Amniotic epithelial cell (primary cell): Measurements from ENCODE around the gene ADARB1.

Source experiments
- DNase-seq: peaks from one replicate; pipeline ENCODE4 v3.0.0-alpha.2; 2010; ENCODE audit warnings: low read depth

The ADARB1 gene

DNA sequence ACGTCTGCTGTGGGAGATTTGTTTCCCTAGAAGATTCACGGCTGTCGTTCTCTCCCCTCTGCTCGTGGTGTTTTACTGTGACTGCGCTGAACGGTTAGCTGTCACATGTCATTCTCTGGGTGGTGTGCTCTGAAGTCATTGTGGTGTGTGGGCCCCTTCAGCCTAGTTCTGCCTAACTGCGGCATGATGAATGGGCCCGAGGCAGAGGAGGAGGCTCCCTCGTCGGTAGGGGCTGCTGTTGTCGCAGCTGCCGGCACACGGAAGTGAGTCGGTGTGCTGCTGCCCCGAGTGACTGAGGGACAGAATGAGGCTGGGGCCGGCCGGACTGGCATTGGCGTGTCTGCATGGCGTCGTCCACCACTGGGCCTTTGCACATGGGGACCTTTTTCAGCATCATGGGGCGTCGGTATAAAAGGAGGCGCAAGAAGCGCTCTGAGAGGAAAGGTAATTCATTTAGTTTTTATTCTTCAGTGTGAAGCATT lies 77.9 kb downstream of the ADARB1 start:
- no peak for DNase-seq

DNA sequence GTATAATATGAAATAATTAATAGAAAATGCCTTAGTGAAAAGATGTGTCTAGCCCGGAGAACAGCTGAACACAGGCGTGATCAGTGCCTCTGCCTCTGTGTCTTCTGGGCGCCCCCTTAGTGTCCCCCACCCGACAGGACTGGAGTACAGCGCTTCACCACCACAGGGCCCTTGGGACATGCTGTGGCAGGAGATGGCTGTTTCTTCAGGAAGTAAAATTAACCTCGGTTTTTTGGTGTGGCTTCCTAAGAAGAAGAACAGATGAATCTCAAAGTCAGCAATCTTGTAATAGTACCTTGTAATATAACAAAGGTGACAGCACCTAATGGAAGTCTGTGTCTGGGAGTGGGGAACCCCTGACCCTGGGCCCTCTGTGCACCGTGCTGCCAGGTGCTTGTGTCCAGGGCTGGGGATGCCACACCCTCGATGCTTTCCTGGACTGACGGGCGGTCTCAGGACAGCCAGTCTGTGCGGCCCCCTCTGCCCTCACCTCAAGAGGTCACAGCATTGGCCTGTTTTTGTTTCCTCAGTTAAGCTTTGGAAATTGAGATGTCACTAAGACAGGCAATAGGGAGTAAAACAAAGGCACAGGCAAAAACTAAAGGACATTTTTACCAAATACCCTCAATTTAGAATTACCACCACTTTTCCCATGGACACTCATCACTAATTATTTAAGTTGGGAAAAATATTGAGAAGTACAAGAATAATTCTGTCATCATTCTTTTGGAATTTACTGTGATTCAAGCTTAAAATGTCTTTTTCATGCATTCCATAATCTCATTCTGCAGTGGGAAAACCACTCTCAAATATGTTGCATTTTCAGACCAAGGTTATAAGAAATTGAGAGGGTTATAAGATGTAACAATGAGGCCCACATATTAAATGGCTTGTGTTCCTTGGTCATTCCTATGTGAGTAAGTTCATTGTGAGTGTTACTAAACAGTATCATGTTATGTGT lies 79.3 kb downstream of the ADARB1 start:
- peak; percentile 61 for DNase-seq

- DNase-seq = peak; percentile 73
Measured at GRCh38 chr21:45154511-45155508, 80.4 kb downstream of the ADARB1 start.

DNA sequence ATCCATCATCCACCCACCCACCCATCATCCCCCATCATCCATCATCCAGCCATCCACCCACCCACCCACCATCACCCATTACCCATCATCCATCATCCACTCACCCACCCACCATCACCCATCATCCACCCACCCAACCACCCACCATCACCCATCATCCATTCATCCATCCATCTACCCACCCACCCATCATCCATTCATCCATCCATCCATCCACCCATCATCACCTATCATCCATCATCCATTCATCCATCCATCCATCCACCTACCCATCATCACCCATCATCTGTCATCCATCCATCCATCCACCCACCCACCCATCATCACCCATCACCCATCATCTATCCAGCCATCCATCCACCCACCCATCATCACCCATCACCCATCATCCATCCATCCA lies 81.5 kb downstream of the ADARB1 start:
- no peak for DNase-seq

GRCh38 chr21:45156459-45156858 lies 82.1 kb downstream of the ADARB1 start:
- no peak for DNase-seq

GRCh38 chr21:45157932-45158331 lies 83.6 kb downstream of the ADARB1 start:
- no peak for DNase-seq

DNA sequence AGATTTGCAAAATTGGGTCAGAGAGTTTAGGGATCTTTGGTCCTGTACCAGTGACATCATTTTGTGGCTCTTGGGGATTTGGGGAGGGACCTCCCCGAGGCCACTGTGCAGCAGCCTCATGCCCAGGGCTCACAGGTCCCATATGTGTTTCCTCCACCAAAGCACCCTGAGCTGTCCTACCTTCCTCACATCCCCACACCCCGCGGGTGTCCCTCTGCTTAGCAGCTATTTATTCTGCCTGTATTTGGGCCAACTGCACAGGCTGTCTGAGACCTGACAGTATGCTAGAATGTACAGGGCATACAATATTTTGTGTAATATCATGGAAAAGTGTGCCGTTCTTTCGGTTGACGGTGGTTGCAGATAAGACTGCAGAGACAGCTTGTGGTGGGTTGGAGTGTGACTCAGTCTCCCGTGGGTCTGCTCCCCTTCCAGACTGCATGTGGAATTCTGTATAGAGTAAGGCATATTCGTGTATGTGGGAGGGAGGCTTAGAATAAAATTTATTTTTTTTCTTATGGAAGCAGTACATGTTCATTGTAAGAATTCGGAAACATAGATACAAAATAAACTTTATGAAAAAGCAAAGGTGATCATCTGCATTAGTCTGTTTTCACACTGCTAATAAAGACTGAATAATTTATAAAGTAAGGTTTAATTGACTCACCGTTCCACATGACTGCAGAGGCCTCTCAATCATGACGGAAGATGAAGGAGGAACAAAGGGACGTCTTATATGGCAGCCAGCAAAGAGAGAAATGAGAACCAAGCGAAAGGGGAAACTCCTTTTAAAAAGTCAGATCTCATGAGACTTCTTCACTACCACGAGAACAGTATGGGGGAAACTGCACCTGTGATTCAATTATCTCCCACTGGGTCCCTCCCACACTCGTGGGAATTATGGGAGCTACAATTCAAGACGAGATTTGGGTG lies 84.4 kb downstream of the ADARB1 start:
- DNase-seq = peak; percentile 44

- DNase-seq = peak; percentile 33
Measured at GRCh38 chr21:45160198-45160597, 85.8 kb downstream of the ADARB1 start.

DNA sequence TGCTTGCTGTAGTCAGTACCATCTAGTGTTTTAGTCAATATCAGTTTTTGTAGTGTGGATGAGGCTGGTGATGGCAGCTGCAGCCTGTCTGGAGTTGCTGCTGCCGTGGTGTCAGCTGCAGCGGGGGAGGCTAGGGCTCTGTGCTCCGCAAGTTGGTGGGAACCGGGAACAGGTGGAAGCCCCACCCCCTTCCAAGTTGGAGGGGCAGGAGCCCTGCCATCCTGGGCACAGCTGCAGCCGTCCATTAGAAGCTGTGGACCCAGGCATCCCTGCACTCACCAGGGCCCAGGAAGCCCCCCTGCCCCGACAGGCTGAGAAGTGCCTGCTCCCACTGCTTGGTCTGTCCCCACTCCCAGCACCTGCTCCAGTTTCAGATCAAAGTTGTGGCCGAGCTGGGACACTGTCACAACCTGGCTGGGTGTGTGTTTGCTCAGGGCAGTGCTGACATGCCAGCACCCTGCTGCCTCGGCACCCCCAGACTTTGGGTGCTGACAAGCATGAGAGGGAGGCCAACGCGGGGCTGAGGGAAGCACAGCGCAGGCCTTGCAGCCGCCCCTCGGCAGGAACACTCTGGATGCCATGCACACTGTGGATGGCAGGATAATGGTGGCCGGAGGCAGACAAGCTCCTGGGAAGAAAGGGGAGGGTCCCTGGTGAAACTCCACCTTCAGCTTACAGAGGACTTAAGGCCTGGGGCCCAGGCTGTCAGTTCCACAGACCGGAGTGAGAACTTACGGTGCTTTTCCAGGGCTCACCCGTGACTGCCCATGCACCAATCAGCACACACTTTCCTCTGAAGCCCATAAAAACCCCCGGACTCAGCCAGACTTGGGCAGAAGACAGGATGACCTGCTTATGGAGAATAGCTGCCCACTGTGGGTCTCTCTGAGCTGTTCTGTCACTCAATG lies 86.9 kb downstream of the ADARB1 start:
- no peak for DNase-seq

- no peak for DNase-seq
Measured at GRCh38 chr21:45162115-45162514, 87.7 kb downstream of the ADARB1 start.

- DNase-seq = no peak
Measured at GRCh38 chr21:45162809-45163208, 88.4 kb downstream of the ADARB1 start.

GRCh38 chr21:45163413-45164123 lies 89.2 kb downstream of the ADARB1 start:
- no peak for DNase-seq

- no peak for DNase-seq
Measured at GRCh38 chr21:45164124-45164511, 89.7 kb downstream of the ADARB1 start.

GRCh38 chr21:45164838-45165237 lies 90.5 kb downstream of the ADARB1 start:
- no peak for DNase-seq

GRCh38 chr21:45166931-45167330 lies 92.6 kb downstream of the ADARB1 start:
- no peak for DNase-seq

DNA sequence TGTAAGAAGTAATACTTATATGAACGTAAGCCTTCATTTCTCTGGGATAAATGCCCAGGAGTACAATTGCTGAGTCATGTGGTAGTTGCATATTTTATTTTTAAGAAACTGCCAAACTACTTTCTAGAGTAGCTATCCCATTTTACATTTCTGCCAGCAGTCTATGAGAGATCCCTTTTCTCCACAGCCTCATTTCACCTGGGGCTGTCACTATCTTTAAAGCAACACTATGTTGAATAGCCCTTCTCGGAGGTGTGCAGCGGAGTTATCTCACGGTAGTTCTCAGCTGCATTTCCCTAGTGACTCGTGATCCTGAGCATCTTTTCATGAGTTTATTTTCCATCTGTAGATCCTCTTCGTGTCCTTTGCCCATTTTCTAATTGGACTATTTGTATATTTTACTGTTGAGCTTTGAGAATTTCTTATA lies 93.4 kb downstream of the ADARB1 start:
- peak; percentile 51 for DNase-seq

DNA sequence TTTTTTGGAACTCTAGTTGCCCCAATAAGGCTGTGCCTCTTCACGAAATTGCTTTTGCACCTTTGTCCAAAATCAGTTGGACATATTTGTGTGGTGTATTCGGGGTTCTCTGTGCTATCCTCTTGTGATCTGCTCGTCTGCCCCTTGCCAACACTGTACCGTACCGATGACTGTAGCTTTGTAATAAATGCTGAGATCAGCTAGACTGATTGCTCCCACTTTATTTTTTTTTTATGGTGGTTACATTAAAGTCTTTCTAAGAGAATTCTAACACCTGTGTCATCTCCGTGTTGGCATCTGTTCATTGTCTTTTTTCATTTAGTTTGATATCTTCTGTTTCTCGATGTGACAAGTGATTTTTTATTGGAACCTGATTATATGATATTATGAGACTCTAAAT lies 94.1 kb downstream of the ADARB1 start:
- no peak for DNase-seq

GRCh38 chr21:45169001-45169400 lies 94.6 kb downstream of the ADARB1 start:
- DNase-seq = no peak

DNA sequence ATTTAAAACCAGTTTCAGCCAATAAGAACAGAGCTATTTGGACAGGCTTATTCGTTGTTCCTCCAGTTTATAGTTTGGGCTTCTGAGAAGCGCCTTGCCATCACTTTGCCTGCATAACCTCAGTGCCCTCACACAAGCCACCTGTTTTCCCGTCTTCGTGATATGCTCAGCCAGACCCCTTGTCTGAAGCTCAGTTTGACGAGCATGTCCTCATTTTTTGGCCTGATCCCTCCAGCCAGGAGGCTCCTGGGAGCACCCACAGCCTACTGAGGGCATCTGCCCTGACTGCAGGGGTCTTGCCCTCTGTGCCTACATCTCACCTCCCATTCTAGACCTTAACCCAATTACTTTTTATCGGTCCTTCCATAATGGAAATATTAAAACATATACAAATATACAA lies 95.3 kb downstream of the ADARB1 start:
- no peak for DNase-seq

- no peak for DNase-seq
Measured at GRCh38 chr21:45170987-45171386, 96.6 kb downstream of the ADARB1 start.
